Nephron (organoid): Measurements from ENCODE around the gene LIMS2.

ENCODE experiments used
- H3K27ac Mint-ChIP-seq, 3 experiments: 2 replicates each; pipeline ENCODE4 v1.8.0; 2020; ENCODE audit warnings: mixed read lengths in 3 of 3, mild to moderate bottlenecking in 2 of 3, moderate library complexity in 1 of 3
- H3K27me3 Mint-ChIP-seq: 2 replicates; pipeline ENCODE4 v1.8.0; 2021; ENCODE audit warnings: low read depth, mild to moderate bottlenecking, moderate library complexity, mixed read lengths
- H3K36me3 Mint-ChIP-seq: 2 replicates; pipeline ENCODE4 v1.8.0; 2020; ENCODE audit warnings: low read depth, mixed read lengths
- H3K4me1 Mint-ChIP-seq: 2 replicates; pipeline ENCODE4 v1.8.0; 2020; ENCODE audit warnings: mixed read lengths
- H3K4me3 Mint-ChIP-seq, 3 experiments: 2 replicates each; pipeline ENCODE4 v1.8.0; 2020; ENCODE audit warnings: mild to moderate bottlenecking in 3 of 3, mixed read lengths in 3 of 3, moderate library complexity in 2 of 3
- H3K9me3 Mint-ChIP-seq: 2 replicates; pipeline ENCODE4 v1.8.0; 2020; ENCODE audit warnings: mixed read lengths
- CTCF ChIP-seq, 3 experiments: fragments of 200-600 bp; sonication (generic); IDR thresholded peaks; one replicate each; pipeline ENCODE4 v1.5.0; 2021; ENCODE audit warnings: antibody characterized with exemption in 3 of 3; ENCODE audit not compliant: unreplicated experiment in 3 of 3

The LIMS2 gene

GRCh38 chr2:127641133-127641532 lies 34.2 kb downstream of the LIMS2 start:
- no peak overlapping the region for H3K4me3 Mint-ChIP-seq
- no peak for TF ChIP-seq CTCF (IDR thresholded peaks at IDR 0.05; ENCODE audit: unreplicated experiment in 3 of 3)

GRCh38 chr2:127640082-127641072 lies 35.0 kb downstream of the LIMS2 start:
- Mint-ChIP-seq H3K27ac (no peak overlapping the region), H3K4me3 (no peak overlapping the region), H3K4me1 (peaks cover 14% of the 10 kb centered on the region), H3K9me3 (no peaks in the 10 kb centered on the region), H3K36me3 (no peaks in the 10 kb centered on the region), H3K27me3 (no peaks in the 10 kb centered on the region)
- TF ChIP-seq CTCF (IDR thresholded peaks at IDR 0.05; ENCODE audit: unreplicated experiment in 3 of 3), result no peak

More at GRCh38 chr2:127641133-127641532, 34.2 kb downstream of the LIMS2 start:
- Mint-ChIP-seq H3K4me1 (peaks cover 14% of the 10 kb centered on the region), H3K9me3 (no peaks in the 10 kb centered on the region), H3K27me3 (no peaks in the 10 kb centered on the region), H3K36me3 (no peaks in the 10 kb centered on the region), H3K27ac (no peak overlapping the region)

GRCh38 chr2:127639111-127639474 lies 36.2 kb downstream of the LIMS2 start:
- peak overlapping the region in 1 of 3 experiments; percentile 79 for H3K27ac Mint-ChIP-seq
- H3K36me3 Mint-ChIP-seq, result no peaks in the 10 kb centered on the region
- no peaks in the 10 kb centered on the region for H3K27me3 Mint-ChIP-seq
- no peaks in the 10 kb centered on the region for H3K9me3 Mint-ChIP-seq
- no peak for TF ChIP-seq CTCF (IDR thresholded peaks at IDR 0.05; ENCODE audit: unreplicated experiment in 3 of 3)
- H3K4me1 Mint-ChIP-seq, result peaks cover 4% of the 10 kb centered on the region
- no peak overlapping the region for H3K4me3 Mint-ChIP-seq

GRCh38 chr2:127638361-127639110 lies 36.8 kb downstream of the LIMS2 start:
- Mint-ChIP-seq H3K9me3 (no peaks in the 10 kb centered on the region), H3K4me3 (no peak overlapping the region), H3K27me3 (no peaks in the 10 kb centered on the region), H3K27ac (peak overlapping the region in 2 of 3 experiments; percentile 45 to 79), H3K4me1 (no peaks in the 10 kb centered on the region), H3K36me3 (no peaks in the 10 kb centered on the region)
- TF ChIP-seq CTCF (IDR thresholded peaks at IDR 0.05; ENCODE audit: unreplicated experiment in 3 of 3), result no peak

- Mint-ChIP-seq H3K9me3 (no peaks in the 10 kb centered on the region), H3K27me3 (no peaks in the 10 kb centered on the region), H3K36me3 (no peaks in the 10 kb centered on the region), H3K27ac (peak overlapping the region; percentile 45 to 78 (median 53)), H3K4me3 (no peak overlapping the region), H3K4me1 (no peaks in the 10 kb centered on the region)
- TF ChIP-seq CTCF (IDR thresholded peaks at IDR 0.05; ENCODE audit: unreplicated experiment in 3 of 3), result no peak
Observed at GRCh38 chr2:127637725-127638252, 37.5 kb downstream of the LIMS2 start.
